Immature natural killer cell (primary cell): Measurements from ENCODE around the gene CERS3. TPM values are rescaled to one million over a fixed set of nuclear protein-coding genes. Genes with fewer than 3 reads are reported as not detected.
"Not testable (repeated sequence)": the region's sequence is repeated elsewhere in the genome, so short reads cannot be mapped to it uniquely, and the experiment has no call there.

ENCODE experiments used
- DNase-seq, 3 donors: peaks; one replicate each; pipeline ENCODE4 v3.0.0; 2022; ENCODE audit warnings: mixed read lengths in 1 of 3
- H3K27ac Mint-ChIP-seq, 6 donors: one replicate each; pipeline ENCODE4 v1.8.0; 2020; ENCODE audit warnings: mixed read lengths in 6 of 6, mild to moderate bottlenecking in 5 of 6, inconsistent platforms in 4 of 6, moderate library complexity in 3 of 6
- H3K27me3 Mint-ChIP-seq, 3 donors: one replicate each; pipeline ENCODE4 v1.8.0; 2020 to 2021; ENCODE audit warnings: low read depth in 3 of 3, mild to moderate bottlenecking in 3 of 3, mixed read lengths in 3 of 3, moderate library complexity in 3 of 3, inconsistent platforms in 1 of 3
- H3K36me3 Mint-ChIP-seq, 3 donors: one replicate each; pipeline ENCODE4 v1.8.0; 2020; ENCODE audit warnings: mixed read lengths in 3 of 3, inconsistent platforms in 2 of 3, mild to moderate bottlenecking in 2 of 3
- H3K4me1 Mint-ChIP-seq, 2 donors: one replicate each; pipeline ENCODE4 v1.8.0; 2020; ENCODE audit warnings: inconsistent platforms in 2 of 2, mild to moderate bottlenecking in 2 of 2, mixed read lengths in 2 of 2, moderate library complexity in 1 of 2
- H3K4me3 Mint-ChIP-seq, 5 donors: one replicate each; pipeline ENCODE4 v1.8.0; 2020; ENCODE audit warnings: mild to moderate bottlenecking in 5 of 5, mixed read lengths in 5 of 5, inconsistent platforms in 3 of 5, moderate library complexity in 3 of 5
- H3K9me3 Mint-ChIP-seq, 6 donors: one replicate each; pipeline ENCODE4 v1.8.0; 2020; ENCODE audit warnings: mild to moderate bottlenecking in 6 of 6, mixed read lengths in 6 of 6, inconsistent platforms in 4 of 6, moderate library complexity in 3 of 6
- polyA plus RNA-seq, 3 donors: library from polyadenylated mRNA; unstranded; fragments of 300-500 nt; fragmentation: Illumina TruSeq; gene quantifications; one replicate each; pipeline ENCODE4 v1.2.3, GENCODE V29; 2021

CERS3 gene
- polyA plus RNA-seq, 3 donors from 2014 or later, result 0.09 TPM; not detected in 2

- Mint-ChIP-seq H3K27ac (no peak overlapping the region), H3K9me3 (peaks cover 12 to 36% (median 26%) of the 10 kb centered on the region in 6 donors), H3K27me3 (peaks cover 0 to 12% (median 2%) of the 10 kb centered on the region in 3 donors), H3K36me3 (peaks cover 0 to 26% (median 14%) of the 10 kb centered on the region in 3 donors), H3K4me1 (no peaks in the 10 kb centered on the region), H3K4me3 (no peak overlapping the region)
- no peak for DNase-seq
Observed at GRCh38 chr15:100476805-100477204, 51.9 kb downstream of the CERS3 start.

- Mint-ChIP-seq H3K36me3 (peaks cover 0 to 18% (median 1%) of the 10 kb centered on the region in 3 donors), H3K9me3 (peaks cover 4 to 18% (median 11%) of the 10 kb centered on the region in 6 donors), H3K27me3 (peaks cover 2 to 12% (median 2%) of the 10 kb centered on the region in 3 donors), H3K27ac (no peak overlapping the region), H3K4me3 (no peak overlapping the region), H3K4me1 (no peaks in the 10 kb centered on the region)
- DNase-seq, result no peak
Observed at GRCh38 chr15:100472736-100473135, 56.0 kb downstream of the CERS3 start.

DNA sequence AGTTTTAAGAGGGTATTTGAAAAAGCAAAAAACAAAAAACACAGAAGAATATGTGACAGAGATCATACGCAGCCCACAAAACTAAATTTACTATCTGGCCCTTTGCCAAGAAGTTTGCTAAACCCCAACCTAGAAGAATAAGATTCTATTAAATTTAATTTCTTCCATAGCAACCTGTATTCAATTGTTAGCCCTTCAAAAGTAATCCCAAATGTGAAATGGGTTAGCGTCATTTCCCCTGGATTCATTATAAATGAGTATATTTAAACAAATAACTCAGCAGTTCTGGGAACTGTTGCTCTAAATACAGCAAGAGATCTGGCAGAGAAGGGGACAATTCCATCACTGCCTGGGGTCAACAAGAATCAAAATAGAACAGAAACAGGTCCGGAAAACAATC is 56.8 kb downstream of the CERS3 start:
- H3K9me3 Mint-ChIP-seq, result peaks cover 3 to 10% (median 5%) of the 10 kb centered on the region in 6 donors
- no peak for DNase-seq
- H3K27ac Mint-ChIP-seq, result no peak overlapping the region

GRCh38 chr15:100468285-100468684 is 60.5 kb downstream of the CERS3 start:
- Mint-ChIP-seq H3K36me3 (peaks cover 0 to 12% (median 0%) of the 10 kb centered on the region in 3 donors), H3K27ac (no peak overlapping the region), H3K9me3 (peaks cover 0 to 3% (median 2%) of the 10 kb centered on the region in 6 donors), H3K4me3 (no peak overlapping the region), H3K27me3 (peaks cover 2 to 6% (median 5%) of the 10 kb centered on the region in 3 donors), H3K4me1 (no peaks in the 10 kb centered on the region)
- no peak for DNase-seq

More for the DNA sequence above, 56.8 kb downstream of the CERS3 start:
- no peaks in the 10 kb centered on the region for H3K4me1 Mint-ChIP-seq
- peaks cover 0 to 12% (median 0%) of the 10 kb centered on the region in 3 donors for H3K36me3 Mint-ChIP-seq
- no peak overlapping the region for H3K4me3 Mint-ChIP-seq
- peaks cover 2 to 7% (median 2%) of the 10 kb centered on the region in 3 donors for H3K27me3 Mint-ChIP-seq

- no peak for DNase-seq
- Mint-ChIP-seq H3K36me3 (peaks cover 0 to 12% (median 0%) of the 10 kb centered on the region in 3 donors), H3K4me1 (no peaks in the 10 kb centered on the region), H3K27me3 (peaks cover 2 to 6% (median 3%) of the 10 kb centered on the region in 3 donors), H3K4me3 (no peak overlapping the region), H3K9me3 (peaks cover 0 to 3% (median 0%) of the 10 kb centered on the region in 6 donors), H3K27ac (no peak overlapping the region)
Observed at GRCh38 chr15:100466073-100466472, 62.7 kb downstream of the CERS3 start.

DNA sequence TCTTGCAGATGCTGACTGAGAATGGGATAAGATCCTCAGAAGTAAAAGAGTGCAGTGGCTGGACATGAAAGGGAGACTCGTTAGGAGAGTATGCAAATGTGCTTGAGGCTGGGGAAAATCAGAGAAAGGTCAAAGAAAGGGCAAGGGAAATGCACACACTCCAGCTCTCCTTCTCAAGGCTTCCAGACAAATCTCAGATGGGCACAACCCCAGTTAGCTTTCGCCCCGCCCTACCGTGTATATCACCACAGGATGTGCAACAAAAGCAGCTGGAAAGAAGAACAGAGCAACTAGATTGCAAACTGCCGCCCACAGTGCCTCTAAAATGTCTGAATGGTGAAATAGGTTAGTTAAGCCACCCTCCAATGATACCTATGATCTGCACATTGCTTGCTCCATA is 63.9 kb downstream of the CERS3 start:
- H3K36me3 Mint-ChIP-seq, result peaks cover 0 to 5% (median 0%) of the 10 kb centered on the region in 3 donors
- no peak overlapping the region for H3K4me3 Mint-ChIP-seq
- H3K9me3 Mint-ChIP-seq, result no peaks in the 10 kb centered on the region
- H3K27me3 Mint-ChIP-seq, result peaks cover 2 to 8% (median 7%) of the 10 kb centered on the region in 3 donors
- no peaks in the 10 kb centered on the region for H3K4me1 Mint-ChIP-seq
- no peak overlapping the region for H3K27ac Mint-ChIP-seq
- DNase-seq, result no peak

- Mint-ChIP-seq H3K4me3 (no peak overlapping the region), H3K27me3 (peaks cover 0 to 8% (median 7%) of the 10 kb centered on the region in 3 donors), H3K9me3 (no peaks in the 10 kb centered on the region), H3K27ac (no peak overlapping the region), H3K4me1 (no peaks in the 10 kb centered on the region), H3K36me3 (no peaks in the 10 kb centered on the region)
- DNase-seq, result no peak
Observed at GRCh38 chr15:100464256-100464655, 64.5 kb downstream of the CERS3 start.

DNA sequence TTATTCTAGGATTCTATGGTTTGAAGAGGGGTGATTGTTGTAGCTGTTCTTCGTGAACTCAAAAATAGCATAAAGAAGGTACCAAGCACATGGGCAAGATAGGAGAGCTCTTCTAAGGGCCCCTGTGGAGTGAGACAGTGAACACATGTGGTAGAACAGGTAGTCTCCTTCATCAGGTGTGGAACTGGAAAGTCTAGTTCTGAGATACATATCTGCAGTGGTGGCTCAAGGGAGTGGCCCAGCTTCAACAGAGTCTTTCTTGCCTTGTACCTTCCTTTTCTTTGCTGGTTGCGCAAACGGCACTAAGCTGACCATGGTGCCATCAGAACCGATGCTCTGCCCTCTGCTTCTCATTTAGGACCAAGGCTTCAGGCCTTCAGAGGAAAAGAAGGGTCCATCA is 65.2 kb downstream of the CERS3 start:
- Mint-ChIP-seq H3K27ac (no peak overlapping the region), H3K27me3 (peaks cover 0 to 8% (median 7%) of the 10 kb centered on the region in 3 donors), H3K4me3 (no peak overlapping the region)

DNA sequence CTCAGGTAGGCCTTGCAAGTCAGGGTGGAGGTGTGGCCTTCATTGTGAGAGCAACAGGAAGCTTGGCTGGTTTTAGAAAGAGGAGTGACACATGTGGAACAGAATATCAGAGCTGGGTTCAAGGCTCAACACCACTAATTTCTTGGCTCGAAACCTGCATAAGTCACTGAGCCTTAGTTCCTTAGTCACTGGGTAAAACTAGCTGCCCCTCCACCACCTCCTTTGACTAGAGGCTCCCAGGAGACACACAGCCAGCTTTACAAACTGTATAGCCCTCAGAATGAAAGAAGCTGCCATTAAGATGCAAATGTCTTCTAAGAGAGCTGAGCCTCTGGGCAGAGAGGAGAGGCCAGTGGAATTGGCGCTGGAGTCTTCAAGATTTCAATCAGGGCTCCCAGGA is 67.7 kb downstream of the CERS3 start:
- DNase-seq, result no peak
- Mint-ChIP-seq H3K9me3 (no peaks in the 10 kb centered on the region), H3K27ac (no peak overlapping the region), H3K4me3 (no peak overlapping the region), H3K27me3 (peaks cover 0 to 8% (median 7%) of the 10 kb centered on the region in 3 donors), H3K36me3 (no peaks in the 10 kb centered on the region), H3K4me1 (no peaks in the 10 kb centered on the region)

More for the DNA sequence above, 65.2 kb downstream of the CERS3 start:
- Mint-ChIP-seq H3K36me3 (no peaks in the 10 kb centered on the region), H3K9me3 (no peaks in the 10 kb centered on the region), H3K4me1 (no peaks in the 10 kb centered on the region)
- no peak for DNase-seq

DNA sequence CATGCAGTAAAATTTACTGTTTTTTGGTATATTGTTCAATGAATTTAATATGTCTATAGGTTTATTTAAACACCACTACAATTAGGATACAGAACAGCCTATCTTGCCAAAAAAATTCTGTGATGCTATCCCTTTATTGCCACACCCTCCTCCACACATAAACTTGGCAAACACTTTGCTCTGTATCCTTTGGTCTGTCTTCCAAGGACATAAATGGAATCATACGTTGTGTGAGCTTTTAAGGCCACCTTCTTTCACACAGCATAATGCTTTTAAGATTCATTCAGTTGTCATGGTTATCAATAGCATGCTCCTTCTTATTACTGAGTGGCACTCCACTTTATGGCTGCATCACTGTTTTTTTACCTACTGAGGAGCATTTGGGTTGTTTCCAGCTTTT is 71.5 kb downstream of the CERS3 start:
- H3K27me3 Mint-ChIP-seq, result peaks cover 0 to 9% (median 4%) of the 10 kb centered on the region in 3 donors
- no peak overlapping the region for H3K4me3 Mint-ChIP-seq
- peaks cover 0 to 2% (median 0%) of the 10 kb centered on the region in 6 donors for H3K9me3 Mint-ChIP-seq
- no peaks in the 10 kb centered on the region for H3K36me3 Mint-ChIP-seq
- H3K27ac Mint-ChIP-seq, result no peak overlapping the region
- no peaks in the 10 kb centered on the region for H3K4me1 Mint-ChIP-seq
- DNase-seq, result no peak

- Mint-ChIP-seq H3K4me3 (no peak overlapping the region), H3K36me3 (peaks cover 0 to 6% (median 0%) of the 10 kb centered on the region in 3 donors), H3K4me1 (no peaks in the 10 kb centered on the region), H3K27me3 (peaks cover 2 to 8% (median 8%) of the 10 kb centered on the region in 3 donors), H3K9me3 (peaks cover 4 to 21% (median 10%) of the 10 kb centered on the region in 6 donors), H3K27ac (no peak overlapping the region)
- DNase-seq, result no peak
Observed at GRCh38 chr15:100454148-100454547, 74.6 kb downstream of the CERS3 start.

- H3K4me1 Mint-ChIP-seq, result no peaks in the 10 kb centered on the region
- peaks cover 0 to 11% (median 0%) of the 10 kb centered on the region in 3 donors for H3K36me3 Mint-ChIP-seq
- H3K9me3 Mint-ChIP-seq, result peaks cover 4 to 30% (median 10%) of the 10 kb centered on the region in 6 donors
- H3K4me3 Mint-ChIP-seq, result no peak overlapping the region
- peaks cover 2 to 12% (median 8%) of the 10 kb centered on the region in 3 donors for H3K27me3 Mint-ChIP-seq
- no peak overlapping the region for H3K27ac Mint-ChIP-seq
- DNase-seq, result no peak
Observed at GRCh38 chr15:100448481-100448880, 80.3 kb downstream of the CERS3 start.

DNA sequence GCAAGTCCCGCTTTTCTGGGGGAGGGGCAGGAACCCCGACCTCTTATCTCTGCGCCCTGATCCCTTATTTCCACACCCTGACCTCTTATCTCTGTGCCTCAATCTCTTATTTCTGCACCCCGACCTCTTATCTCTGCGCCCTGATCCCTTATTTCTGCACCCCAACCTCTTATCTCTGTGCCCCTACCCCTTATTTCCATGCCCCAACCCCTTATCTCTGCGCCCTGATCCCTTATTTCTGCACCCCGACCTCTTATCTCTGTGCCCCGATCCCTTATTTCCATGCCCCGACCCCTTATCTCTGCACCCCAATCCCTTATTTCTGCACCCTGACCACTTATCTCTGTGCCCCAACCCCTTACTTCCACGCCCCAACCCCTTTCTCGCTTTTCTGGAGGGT is 87.7 kb downstream of the CERS3 start:
- H3K4me3 Mint-ChIP-seq, H3K27me3 Mint-ChIP-seq, H3K27ac Mint-ChIP-seq, H3K9me3 Mint-ChIP-seq, H3K36me3 Mint-ChIP-seq, DNase-seq, H3K4me1 Mint-ChIP-seq: not testable (repeated sequence)

- no peak for DNase-seq
- Mint-ChIP-seq H3K36me3 (no peaks in the 10 kb centered on the region), H3K27ac (no peak overlapping the region), H3K4me3 (no peak overlapping the region), H3K27me3 (peaks cover 0 to 2% (median 0%) of the 10 kb centered on the region in 3 donors), H3K4me1 (no peaks in the 10 kb centered on the region), H3K9me3 (peaks cover 0 to 5% (median 0%) of the 10 kb centered on the region in 6 donors)
Observed at GRCh38 chr15:100439514-100439913, 89.2 kb downstream of the CERS3 start.

DNA sequence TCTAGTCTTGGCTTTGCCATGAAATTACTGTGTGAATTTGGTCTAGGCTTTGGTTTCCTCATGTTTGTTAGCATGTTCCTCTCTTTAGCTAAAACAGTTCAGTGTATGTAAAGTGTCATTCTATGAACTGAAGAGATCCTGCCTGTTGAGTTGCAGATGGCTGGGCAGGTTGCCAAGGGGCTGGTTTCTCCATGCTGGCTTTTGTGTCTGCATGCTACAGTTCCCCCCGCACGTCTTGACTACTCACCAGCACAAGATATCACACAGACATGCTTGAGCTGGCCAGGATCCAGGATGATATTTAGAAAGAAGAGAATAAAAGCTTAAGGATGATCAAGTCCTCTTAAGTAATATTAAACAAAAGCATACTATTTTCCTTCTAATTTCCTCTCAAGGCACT is 90.2 kb downstream of the CERS3 start:
- H3K4me3 Mint-ChIP-seq, result no peak overlapping the region
- no peak for DNase-seq
- no peak overlapping the region for H3K27ac Mint-ChIP-seq
- peaks cover 0 to 5% (median 0%) of the 10 kb centered on the region in 6 donors for H3K9me3 Mint-ChIP-seq
- no peaks in the 10 kb centered on the region for H3K36me3 Mint-ChIP-seq
- H3K27me3 Mint-ChIP-seq, result peaks cover 0 to 2% (median 2%) of the 10 kb centered on the region in 3 donors
- no peaks in the 10 kb centered on the region for H3K4me1 Mint-ChIP-seq
